DMS114 treated with DMSO at 0.1 percent for 48 hours (cell line): ENCODE data around the gene USF3.
"Not testable (repeated sequence)": the region's sequence is repeated elsewhere in the genome, so short reads cannot be mapped to it uniquely, and the experiment has no call there.

Source experiments
- DNase-seq: peaks from one replicate; lab custom pipeline; 2025; ENCODE audit not compliant: unreplicated experiment; lab: John Stamatoyannopoulos, UW

Gene USF3

DNA sequence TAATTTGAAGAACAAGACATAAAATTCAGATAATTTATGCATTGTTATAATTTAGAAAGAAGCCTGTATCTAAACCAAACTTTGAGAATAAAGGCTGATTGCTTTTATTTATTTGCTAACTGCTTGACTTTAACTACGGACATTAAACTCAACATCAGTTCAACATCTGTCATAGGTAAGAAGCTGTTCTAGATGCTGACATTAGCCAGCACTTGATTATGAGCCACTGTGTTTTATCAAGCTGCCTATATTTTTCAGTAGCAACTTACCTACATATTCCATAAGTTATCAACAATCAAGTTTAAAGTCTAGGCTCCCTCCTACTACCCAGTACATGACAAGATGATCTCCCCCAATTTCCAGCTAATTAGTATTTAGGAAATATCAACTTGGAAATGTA, 42.1 kb downstream of the USF3 start:
- no peak for DNase-seq

DNA sequence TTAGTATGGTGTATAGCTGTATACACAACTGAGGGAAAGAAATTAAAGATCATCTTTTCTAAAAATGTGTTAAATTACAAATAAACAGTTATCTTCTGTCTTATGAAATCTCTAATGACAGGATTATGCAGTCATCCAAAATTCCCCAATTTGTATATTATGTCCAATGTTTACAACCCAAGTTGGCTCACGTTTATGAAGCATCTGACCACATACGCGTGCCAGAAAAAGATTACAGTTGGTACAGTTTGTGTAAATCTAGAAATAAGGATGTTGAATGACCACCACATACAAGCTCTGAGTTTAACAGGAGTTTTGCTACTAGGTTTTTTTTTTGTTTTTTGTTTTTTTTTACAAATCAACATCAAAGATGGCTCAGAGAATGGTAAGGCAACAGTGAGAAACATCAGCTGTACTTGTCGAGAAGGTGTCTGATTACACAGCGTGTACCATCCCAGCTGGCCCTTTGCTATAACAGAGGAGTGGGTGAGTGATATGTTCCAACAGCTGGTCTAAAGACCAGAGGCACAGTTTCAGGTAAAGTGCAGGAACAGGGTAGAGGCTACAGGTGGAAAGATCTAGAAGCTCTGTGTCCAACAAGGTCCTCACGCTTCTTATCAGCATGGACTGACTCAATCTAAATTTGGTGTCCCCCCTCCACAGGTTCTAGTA, 47.1 kb downstream of the USF3 start:
- no peak for DNase-seq

DNA sequence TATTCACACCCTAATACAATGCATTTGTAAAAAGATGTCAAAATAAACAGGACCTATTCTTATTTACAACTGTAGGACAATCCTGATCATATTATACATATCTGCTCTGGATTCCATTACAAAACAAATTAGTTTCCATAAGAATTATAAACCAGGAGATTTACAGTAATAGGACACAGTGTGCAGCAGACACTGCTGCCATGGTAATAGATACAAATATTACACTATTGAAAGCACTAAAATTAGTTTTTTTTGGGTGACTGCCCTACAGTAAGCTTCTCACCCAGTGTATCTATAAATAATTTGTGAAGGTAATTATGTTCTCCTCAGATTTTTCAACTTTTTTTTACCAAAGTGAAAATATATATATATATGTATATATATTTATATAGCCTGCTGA, 47.9 kb downstream of the USF3 start:
- no peak for DNase-seq

- no peak for DNase-seq
These were observed 52.9 kb downstream of the USF3 start for GRCh38 chr3:113643583-113643982.

DNA sequence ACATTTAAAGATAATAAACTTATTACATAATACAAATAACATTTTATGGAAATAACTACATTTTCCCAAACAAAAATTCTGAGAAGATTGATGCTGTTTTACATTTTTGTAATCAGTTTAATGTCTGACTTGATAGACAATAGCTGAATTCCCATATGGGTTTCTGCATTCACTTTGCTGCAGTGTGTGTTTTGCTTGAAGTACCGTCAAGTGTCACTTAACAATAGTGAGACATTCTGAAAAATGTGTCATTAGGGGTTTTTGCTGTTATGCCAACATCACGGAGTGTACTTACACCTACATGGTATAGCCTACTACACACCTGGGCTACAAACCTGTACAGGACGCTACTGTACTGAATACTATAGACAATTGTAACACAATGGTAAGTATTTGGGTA, 57.5 kb downstream of the USF3 start:
- DNase-seq, result no peak

GRCh38 chr3:113637756-113638155, 58.7 kb downstream of the USF3 start:
- no peak for DNase-seq

- DNase-seq, result not testable (repeated sequence)
These were observed 60.4 kb downstream of the USF3 start for GRCh38 chr3:113636034-113636433.

DNA sequence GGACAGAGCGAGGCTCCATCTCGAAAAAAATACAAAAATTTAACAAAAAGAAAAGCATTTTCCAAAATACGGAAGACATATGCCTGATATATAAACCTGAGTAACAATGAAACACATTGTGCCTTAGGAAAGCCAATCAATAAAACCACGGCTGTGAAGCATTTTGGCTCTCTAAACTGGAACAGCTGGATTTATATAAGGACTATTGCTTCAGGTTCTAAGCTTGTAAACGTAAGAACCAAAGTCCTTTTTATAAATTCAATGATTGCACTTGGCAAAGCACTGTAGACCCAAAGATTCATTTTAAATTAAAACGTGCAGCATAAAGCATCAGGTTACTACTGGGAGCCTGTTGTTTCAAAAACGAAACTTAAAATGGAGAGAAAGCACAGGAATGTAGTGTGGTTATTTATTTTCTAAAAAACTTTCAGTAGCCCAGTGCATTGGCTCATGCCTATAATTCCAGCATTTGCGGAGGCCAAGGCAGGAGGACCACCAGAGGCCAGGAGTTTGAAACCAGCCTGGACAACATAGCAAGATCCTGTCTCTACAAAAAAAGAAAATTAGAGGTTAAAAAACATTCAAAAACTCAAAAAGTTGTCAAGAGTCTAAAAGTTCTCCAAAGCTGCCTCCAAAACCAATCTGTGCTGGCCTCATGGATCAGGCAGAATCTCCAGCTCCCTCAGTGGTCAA, 61.5 kb downstream of the USF3 start:
- DNase-seq, result no peak

GRCh38 chr3:113631573-113631972, 64.9 kb downstream of the USF3 start:
- DNase-seq, result no peak

GRCh38 chr3:113630956-113631542, 65.4 kb downstream of the USF3 start:
- no peak for DNase-seq

DNA sequence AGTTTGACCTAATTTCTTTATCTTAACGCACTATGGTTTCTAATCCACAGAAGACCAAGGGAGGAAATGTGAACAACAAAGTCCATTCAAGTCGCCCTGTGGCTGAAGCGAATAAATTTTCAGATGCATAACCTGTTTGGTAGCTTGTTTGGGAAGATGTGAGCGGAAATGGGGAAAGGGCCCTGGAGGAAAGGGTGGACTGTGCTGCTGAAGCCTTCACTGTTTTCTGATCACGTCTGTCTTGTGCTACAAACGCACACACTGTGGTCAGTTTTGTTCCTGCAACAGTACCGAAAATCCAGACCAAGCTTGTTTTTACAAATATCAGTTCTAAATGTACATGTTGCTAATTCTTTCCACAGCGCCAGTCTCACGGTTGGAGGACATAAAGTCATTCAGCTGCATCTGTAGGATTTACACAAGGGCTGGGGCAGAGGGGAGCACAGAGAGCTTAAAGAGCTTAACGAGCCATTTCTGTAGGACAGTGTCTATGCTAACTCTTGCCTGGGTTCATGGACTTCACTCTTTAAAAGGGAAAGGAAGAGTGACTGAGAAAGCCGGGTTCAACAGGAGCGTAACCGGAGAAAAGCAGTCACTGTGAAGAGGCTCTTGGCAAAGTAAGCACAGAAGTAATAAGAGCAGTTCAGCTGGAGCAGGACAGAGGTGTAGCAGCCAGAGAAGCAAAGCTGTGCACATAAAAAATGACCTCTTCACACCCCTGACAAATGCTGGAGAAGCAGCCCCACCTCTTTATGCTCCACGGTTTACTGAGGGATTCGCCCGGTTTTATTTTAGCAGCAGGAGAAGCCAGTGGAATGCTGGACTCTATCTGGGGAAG, 66.6 kb downstream of the USF3 start:
- DNase-seq, result no peak

- no peak for DNase-seq
These were observed 67.7 kb downstream of the USF3 start for GRCh38 chr3:113628788-113629187.

DNA sequence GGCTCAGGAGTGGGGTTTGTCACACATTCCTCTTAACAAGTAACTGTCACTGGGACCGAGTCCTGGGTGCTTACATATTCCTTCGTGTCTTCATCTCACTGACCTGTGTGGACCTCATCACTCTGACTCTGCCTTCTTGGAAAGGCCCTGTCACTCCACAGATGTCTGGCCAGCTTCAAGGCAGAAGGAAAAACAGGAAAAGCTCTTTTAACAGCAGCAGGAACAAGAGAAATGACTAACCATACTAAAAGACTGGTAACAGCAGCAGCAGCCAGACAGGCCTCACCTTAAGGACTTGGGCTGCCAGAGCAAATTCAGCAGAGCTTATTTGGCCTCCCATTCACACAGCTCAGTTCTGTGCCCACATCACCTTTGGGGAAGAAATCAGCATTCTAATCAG, 68.1 kb downstream of the USF3 start:
- DNase-seq, result no peak

DNA sequence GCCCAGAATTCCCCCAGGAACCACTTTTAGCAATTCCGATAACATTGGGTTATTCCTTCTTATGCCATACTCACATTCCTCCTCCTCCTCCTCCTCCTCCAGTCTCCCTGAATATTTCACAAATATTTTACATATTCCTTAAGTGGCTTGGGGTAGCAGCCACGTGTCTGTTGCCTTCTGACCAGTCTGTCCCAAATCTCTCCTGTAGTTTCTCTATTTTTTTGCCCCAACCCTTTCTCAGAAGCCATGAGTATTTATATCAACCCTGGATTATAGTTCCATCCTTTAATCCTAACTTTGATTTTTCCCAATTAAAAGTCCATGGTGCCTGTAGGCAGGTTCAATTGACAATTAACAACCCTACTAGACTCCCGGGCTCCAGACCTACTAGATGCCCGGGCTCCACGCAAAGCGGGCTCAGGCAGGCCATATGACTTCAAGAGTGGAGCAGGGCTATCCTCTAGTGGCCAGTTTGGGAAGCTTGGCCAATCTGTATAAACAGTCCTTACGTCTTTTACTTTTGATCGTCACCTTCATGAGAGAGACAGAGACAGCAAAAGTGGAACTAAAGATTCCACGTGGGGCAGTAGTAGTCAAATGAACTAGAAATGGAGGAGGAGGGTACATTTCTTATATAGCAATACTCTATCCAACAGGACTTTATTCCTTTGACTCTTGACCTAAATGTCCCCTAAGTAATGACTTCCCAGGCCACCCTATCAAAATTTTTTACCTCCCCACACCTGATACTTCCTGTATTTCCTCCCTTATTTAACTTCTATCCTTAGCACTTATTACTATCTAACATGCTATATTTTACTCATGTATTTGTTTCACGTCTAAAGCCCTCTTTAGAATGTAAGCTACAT, 69.7 kb downstream of the USF3 start:
- DNase-seq, result peak; percentile 60

DNA sequence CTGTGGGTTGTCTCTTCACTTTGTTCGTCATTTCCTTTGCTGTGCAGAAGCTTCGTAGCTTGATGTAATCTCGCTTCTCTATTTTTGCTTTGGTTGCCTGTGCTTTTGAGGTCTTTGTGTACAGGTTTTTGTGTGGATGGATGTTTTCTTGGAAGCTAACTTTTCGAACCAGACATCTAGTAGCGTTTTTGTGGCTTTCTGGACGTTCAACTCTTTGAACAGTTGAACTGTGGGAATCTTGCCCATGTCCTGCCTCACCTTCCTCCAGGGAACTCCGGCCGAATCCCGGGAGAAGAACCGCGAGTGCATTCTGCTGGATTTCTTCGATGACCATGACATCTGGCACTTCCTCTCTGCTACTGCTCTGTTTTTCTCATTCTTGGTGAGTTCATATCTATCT, 70.6 kb downstream of the USF3 start:
- no peak for DNase-seq

GRCh38 chr3:113623811-113624210, 72.6 kb downstream of the USF3 start:
- no peak for DNase-seq

DNA sequence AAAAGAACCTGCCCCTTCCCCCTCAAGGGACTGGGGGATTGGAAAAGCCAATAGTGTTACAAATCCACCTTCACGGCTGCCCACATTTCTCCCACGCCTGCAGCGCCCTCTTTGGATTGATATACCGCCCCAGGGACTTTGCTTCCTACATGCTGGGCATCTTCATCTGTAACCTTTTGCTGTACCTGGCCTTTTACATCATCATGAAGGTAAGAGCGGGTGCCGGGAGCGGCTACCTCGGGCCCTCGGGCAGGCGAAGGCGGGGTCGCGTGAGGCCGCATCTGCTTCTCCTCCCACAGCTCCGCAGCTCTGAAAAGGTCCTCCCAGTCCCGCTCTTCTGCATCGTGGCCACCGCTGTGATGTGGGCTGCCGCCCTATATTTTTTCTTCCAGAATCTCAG, 73.1 kb downstream of the USF3 start:
- no peak for DNase-seq

GRCh38 chr3:113620091-113620490, 76.4 kb downstream of the USF3 start:
- no peak for DNase-seq

GRCh38 chr3:113617726-113618125, 78.7 kb downstream of the USF3 start:
- no peak for DNase-seq

DNA sequence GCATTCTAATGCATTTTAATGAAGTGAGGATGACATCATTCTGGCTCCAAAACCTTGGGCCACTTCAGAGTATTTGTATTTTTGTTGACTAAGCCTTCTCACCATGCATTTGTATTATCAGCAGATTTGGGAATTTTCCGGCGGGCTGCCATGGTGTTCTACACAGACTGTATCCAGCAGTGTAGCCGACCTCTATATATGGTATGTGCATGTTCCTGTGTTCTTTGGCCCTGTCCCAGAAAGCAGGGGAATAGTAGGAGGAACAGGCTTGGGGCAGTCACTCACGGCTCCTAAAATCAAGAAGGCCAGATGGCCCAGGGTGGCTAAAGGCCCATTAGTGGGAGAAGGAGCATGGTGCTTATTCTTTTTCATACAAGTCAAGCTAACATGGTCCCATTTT, 80.5 kb downstream of the USF3 start:
- DNase-seq, result no peak

- DNase-seq, result no peak
These were observed 82.0 kb downstream of the USF3 start for GRCh38 chr3:113614402-113614801.
